ENCODE measurements around the gene C9orf152.
"Not testable (repeated sequence)": the region's sequence is repeated elsewhere in the genome, so short reads cannot be mapped to it uniquely, and the experiment has no call there.

C9orf152 gene, protein sequence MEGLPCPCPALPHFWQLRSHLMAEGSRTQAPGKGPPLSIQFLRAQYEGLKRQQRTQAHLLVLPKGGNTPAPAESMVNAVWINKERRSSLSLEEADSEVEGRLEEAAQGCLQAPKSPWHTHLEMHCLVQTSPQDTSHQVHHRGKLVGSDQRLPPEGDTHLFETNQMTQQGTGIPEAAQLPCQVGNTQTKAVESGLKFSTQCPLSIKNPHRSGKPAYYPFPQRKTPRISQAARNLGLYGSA

DNA sequence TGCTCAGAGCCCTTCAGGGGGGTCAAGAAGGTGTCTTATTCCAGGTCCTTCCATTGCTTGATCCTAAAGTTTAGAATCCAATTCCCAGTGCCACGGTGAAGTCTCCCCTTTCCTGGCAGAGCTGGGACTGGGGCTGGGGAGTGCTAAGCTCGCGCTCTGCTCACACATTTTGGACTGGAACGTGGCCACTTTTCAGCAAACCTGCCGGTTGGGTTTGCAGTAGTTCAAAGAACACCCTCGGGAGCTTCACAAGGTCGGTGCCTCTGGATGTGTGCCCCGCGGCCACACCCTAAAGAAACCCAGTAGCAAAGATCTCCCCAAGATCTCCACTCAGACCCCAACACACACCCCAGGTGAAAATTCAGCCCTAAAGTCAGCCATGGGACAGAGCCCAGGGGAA lies at the start of gene C9orf152:
C9orf152 (minus strand) TSS at position 129 of the 400 bp plus-strand sequence. CDS start 580 bp downstream, outside the sequence.
- DNase-seq = no peak

DNA sequence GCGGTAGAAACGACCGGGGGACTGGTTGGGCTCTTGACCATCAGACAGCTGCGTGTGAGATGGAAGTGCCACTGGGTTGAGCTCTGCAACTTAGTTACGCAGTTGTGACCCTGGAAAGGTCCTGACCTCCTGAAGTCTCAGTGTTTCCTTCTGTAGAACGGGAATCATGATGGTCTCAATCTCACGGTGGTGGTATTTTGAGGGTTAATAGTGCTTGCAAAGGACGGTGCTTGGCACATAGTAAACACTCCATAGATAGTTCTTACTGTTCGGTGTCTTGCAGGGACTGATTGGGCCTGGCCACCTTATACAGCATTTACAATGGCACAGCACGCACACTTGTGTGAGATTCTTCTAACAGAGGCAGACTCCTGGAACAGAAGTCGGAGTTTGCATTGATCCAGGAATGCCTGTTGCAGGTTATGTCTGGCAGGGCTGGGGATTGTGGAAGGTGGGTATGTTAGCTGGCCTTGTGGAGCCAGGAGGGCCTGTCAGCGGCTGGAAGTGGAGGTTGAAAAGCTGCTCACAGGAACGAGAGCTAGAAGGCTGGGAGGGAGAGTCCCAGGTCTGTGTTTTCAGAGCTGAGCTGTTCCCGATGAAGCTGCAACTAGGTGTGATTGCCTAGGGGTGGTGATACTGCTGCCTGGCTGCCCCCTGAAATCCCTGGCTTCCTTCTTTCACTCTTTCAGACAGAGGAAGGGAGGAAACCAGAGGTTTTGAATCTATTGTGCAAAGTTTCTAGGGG lies 49.3 kb upstream of the C9orf152 start:
- peak; percentile 30 for DNase-seq

DNA sequence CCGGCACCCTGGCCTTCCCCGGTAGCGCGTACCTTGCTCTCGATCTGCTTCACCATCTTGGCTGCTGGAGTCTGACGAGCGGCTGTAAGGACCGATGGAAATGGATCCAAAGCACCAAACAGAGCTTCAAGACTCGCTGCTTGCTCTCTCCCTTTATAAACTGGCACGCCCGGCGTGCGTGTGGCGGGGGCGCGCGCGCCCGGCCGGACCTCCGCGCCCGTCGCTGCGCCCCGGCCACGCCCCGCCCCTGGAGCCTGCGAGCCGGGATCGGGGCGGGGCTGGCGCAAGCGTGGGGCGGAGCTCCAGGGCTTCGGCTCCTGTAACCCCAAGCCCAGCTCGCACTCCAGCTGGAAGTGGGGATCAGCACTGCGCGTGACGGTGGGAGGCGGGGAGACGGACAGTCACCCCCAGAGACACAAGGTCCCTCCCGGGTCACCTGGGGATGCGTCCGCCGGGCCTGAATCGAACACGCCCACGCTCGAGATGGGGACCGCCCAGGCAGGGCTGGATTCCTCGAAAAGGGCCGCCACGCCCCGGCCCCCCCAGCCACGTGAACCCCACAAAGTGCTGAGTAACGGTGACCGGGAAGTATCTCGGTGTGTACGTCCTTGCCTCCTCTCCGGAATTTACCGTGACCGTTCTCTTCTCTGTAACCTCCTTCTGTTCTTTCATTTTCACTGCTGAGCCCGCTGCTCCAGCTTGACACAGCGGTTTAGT lies 48.6 kb upstream of the C9orf152 start, which contains the start of gene TXN:
TXN (minus strand) TSS at position 128 of the 717 bp plus-strand sequence; CDS start at position 56, 72 bp downstream.
- peak; percentile 92 for DNase-seq

DNA sequence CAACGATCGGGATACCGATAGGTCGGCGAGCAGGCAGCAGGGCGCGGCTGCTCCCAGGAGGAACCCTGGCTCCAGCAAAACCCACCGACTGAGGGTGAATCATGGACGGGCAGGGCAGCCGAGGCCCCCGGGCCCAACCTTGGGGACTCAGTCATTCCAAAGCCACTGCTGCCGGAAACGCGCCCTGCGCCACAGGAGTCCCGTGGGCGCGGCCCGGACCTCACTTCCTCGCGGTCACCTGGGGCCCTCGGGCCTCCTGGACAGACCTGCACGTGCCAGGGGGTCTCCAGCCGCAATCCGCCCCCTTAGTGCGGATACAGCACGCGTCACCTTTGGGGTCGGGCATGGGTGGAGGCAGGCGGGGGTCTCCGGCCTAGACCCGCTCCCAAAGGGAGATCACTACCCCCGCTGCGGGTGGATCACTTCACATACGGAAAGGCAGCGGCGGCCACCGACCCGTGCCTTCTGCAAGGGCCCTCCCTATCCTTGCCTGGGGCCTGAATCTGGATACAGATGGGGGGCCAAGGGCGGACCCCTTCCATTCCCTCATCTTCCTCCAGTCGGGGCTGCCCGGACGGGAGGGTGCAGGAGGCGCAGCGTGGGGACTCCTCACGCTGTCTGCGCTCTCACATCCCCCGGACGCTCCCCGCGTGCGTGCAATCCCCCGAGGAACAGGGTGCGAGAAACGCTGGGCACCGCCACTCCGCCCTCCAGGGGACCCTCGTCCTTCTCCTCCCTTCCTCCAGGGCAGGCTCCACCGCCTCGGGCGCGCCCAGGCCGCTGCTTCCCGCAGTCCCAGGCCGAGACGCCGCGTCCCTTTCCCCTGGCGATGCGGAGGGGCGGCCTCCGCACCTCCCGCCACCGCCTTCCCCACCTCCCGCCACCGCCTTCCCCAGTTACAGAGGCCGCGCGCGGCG lies 47.8 kb upstream of the C9orf152 start:
- DNase-seq = peak; percentile 59

DNA sequence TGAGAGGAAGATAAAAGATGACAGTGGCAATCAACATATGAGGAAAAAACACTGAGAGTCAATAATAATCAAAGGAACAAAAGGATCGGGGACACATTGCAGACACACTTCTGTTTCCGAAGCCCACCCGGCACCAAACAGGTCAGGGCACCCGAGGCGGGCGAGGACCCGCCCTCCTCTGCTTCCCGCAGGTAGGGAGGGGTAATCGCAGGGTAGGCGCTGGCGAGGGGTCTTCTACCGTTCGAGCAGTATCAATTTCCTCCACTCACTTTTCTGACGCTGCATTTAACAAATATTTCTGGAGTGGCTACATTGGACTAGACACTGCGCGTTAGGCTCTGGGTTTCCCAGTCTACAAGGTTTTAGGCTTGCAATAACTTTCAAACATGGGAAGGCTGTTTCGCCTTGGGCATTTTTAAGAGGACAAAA lies 47.1 kb upstream of the C9orf152 start:
- no peak for DNase-seq

DNA sequence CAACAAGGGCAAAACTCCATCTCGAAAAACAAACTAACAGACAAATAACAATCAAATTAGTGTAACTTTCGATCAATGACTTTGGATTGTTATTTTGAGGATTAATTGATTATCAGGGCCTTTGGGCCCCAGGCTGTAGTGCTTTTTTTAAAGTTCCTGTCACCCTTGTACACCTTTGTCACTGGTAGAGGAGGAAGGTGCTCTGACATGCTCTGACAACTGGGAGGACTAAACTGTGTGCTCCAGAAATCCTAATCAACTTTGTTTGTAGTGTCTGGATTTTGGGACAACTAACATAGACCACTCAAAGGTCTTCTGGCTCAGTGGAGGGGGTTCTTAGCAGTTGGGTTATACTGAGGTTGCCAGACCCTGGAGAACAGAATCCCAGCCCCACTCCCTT lies 46.5 kb upstream of the C9orf152 start:
- no peak for DNase-seq

DNA sequence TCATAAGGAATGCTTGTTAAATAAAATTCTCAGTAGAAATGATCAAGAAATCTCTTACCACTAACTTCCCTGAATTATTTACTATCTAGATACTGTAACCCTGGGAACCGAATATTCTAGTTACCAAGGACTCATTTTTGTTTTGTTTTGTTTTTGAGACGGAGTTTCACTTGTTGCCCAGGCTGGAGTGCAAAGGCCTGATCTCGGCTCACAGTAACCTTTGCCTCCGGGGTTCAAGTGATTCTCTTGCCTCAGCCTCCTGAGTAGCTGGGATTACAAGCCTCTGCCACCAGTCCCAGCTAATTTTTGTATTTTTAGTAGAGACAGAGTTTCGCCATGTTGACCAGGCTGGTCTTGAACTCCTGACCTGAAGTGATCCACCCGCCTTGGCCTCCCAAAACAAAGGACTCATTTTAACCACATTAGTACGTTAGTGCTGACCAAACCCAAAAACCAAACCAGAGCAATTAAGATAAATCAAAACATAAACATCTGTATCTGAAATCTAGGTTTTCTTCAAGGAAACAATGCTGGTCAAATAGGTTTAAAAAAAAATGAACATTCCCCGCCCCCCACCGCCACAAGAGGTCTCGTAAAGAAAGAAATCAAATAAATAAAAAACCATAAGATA lies 44.7 kb upstream of the C9orf152 start:
- no peak for DNase-seq

DNA sequence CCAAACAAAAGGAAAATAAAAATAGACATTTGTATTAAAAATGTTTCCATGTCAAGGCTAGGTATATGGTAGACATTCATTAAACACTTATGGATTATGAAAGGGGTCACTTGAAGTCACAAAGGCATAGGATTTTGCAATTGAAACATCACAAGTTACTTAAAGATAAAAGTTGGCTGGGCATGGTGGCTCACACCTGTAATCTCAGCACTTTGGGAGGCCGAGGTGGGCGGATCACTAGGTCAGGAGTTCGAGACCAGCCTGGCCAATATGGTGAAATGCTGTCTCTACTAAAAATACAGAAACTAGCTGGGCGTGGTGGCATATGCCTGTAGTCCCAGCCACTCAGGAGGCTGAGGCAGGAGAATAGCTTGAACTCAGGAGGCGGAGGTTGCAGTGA lies 43.8 kb upstream of the C9orf152 start:
- DNase-seq = not testable (repeated sequence)

DNA sequence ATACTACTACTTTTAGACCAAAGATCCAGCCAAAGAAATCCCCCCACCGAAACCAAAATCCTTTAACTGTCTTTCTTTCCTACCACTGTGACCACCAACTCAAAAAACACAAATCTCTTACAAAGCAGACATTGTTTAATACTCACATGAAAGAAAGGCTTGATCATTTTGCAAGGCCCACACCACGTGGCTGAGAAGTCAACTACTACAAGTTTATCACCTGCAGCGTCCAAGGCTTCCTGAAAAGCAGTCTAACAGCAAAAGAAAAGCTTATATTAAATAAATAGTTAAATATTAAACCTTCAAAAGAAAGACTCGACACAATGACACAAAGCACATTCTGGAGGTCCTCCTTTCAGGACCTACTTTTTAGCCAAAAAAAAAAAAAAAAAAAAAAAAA lies 43.3 kb upstream of the C9orf152 start:
- no peak for DNase-seq

DNA sequence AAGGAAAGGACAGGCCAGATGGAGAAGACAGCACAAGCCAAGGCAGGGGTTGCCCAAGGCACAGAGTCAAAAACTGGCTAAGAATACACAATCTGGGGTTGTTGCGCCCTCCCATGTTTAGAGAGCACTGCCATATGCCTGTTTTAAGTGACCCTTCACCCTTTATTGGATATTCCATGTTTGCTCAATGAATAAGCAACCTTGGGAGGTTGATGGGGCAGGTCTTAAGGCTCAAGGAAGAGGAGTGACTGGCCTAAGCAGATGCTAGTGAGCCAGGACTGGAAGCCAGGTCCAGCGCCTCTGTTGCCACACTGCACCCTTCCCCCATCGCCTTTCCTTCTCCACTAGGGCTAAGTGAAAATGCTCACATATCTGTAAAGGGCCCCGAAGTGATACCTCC lies 41.6 kb upstream of the C9orf152 start:
- no peak for DNase-seq

DNA sequence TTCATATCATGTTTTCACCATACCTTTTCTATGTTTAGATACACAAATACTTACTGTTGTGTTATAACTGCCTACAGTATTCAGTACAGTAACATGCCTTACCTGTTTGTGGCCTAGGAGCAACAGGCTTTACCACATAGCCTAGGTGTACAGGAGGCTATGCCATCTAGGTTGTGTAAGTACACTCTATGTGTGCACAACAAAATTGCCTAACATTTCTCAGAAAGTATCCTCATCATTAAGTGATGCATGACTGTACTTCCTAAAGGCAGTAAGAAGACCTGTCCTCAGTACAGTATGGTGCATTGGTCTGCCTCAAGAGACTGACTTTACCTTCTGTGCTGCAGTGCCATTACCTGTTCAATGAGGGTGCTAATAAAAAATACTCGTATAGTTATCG lies 40.4 kb upstream of the C9orf152 start:
- no peak for DNase-seq

DNA sequence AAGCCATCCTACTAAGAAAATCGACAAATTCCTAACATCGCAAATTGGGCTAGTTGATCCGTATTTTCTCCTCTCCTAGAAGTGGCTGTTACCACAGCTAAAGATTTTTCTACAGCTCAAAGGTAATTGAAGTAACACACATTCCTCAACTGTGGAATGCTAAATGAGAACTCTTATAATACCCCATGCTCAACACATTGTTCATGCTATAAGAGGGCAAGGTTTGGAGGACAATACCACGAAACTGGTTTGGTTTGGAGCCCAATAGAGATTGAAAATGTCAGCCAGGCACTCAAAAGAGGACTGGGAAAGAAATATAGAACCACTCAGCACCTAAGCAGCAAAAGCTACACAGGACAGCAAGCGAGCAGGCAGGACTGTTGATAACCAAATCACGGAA lies 38.3 kb upstream of the C9orf152 start:
- no peak for DNase-seq

DNA sequence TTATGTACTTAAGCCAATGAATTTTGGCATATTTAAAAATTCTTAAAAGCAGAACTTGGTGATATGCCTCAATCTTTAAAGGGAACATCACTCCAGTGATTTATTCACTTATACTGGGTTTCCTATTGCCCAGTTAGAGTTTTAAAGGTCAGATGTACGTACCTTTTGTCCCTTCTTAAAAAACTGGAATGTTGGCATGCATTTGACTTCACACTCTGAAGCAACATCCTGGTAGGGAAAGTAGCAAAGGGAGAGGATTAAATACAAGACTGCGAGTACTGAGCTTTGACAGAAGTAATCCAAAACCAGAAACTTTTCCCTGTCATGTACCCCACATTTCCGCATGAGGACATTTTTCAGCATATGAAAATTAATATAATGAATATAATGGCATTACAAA lies 36.7 kb upstream of the C9orf152 start:
- DNase-seq = no peak

DNA sequence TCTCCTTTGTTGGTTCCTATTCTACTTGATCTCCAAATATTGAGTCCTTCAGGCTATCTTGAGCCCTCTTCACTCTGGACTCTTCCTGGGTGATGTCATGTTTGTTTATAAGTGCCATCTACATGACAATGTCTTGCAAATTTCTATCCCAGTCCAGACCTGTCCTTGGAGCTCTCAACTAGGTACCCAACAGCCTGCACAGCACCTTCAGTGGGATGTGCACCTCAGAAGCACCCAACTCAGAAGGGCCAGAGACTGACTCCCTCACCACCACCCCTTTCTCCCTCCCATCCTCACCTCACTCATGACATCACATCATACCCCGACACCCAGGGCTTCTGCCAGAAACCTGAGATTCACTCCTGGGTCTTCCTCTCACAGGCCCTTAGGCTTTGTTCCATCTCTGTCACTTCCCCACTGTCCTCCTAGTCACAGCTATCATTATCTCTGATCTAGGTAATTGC lies 33.9 kb upstream of the C9orf152 start:
- no peak for DNase-seq

DNA sequence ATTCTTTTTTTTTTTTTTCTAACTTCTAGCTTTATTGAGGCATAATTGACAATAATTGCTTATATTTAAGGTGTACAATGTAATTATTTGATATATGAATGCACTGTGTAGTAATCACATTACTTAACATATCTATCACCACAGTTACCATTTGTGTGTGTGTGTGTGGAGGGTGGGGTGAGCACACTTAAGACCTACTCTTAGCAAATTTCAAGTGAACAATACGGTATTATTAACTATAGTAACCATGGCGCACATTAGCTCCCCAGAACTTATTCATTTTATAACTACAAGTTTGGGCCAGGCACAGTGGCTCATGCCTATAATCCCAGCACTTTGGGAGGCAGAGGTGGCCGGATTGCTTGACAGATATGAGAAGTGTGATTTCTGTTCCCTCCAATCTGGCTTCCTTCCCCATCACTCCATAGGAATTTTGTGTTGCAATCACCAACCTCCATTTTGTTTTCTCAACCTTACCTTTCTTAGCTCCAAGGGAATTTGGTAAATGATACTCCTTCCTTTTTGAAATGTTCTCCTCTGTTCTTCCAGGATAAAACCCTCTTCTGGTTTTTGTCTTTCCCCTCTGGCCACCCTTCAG lies 33.4 kb upstream of the C9orf152 start:
- DNase-seq = no peak

DNA sequence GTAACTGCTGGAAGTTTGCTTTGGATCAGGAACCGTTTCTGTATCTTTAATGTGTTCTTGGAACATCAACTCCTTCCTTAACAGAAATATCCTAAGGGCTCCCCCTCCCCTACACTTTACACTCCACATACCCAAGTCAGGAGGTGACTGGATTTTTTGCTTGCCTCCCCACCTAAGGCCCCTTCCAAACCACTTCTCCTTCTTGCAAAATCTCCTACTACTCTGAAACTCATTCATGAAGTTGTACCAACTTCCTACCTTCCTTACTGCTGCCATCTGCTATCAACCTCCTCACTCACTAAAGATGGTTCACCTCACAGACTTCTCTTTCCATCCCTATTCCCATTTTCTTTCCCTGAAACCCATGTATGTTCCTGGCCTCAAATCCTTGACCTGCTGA lies 32.2 kb upstream of the C9orf152 start:
- no peak for DNase-seq

DNA sequence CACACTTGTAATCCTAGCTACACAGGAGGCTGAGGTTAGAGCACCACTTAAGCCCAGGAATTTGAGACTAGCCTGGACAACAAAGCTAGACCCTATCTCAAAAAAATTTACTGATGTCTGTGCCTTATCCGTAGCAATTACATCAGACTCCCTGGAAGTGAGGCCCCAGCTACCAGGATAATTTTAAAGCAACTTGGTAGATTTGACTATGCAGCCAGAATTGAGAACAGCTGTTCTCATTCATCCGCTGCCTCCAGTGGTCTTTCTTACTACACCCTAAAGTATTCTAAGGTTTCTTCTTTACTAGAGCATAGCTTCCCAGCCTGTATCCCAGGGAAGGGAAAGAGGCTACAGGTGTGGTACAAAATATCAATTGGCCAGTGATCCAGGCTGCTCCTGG lies 20.4 kb upstream of the C9orf152 start:
- no peak for DNase-seq

DNA sequence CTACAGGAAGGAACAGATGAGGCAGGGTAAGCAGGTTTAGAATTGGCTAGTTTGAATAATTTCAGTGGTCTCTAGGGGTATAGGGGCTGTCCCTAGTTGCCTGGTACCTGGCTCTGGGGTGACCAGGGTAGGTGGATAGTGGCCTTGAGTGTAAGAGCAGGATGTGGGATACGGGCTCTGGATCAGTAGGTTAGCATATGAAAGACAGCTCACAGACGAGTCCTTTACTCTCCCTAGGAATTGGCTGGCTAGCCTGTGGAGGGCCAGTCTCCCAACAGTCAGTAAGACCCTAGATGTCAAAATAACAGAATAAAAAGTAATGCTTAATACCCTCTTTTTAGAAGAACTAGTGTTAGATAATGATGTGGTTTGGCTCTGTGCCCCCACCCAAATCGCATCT lies 16.6 kb upstream of the C9orf152 start:
- DNase-seq = no peak

DNA sequence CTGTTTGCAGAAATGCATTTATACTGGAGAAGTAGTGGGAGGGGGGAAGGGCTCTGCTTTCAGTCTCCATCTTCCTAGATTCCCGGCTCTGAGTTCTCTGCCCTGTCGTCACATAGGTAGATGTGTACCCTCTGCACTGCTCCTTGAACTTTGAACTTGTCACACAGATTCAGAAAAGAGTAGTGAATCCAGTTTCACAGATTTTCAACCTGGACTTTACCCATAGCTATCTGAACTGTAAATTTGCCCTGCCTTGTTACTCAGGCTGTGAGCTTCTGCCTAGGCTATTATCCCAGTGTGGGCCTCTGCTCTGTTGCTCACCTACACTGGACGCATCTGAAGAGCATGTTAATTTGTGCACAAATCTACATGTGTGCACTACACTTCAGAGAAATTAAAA lies 12.8 kb upstream of the C9orf152 start:
- no peak for DNase-seq

DNA sequence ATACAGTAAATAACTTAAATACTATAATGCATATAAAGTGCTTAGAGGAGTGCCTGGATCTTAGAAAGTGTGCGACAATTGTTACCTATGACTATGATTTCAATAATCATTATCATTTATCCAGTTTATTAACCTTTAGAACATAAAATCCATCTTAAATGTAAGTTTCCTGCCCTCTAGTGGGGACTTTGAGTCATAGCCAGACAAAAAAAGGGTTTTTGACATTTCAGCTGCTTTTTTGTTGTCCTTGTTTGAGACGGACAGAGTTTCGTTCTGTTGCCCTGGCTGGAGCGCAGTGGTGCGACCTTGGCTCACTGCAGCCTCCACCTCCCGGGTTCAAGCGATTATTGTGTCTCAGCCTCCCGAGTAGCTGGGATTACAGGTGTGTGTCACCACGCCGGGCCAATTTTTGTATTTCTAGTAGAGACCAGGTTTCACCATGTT lies 9.7 kb upstream of the C9orf152 start:
- no peak for DNase-seq

DNA sequence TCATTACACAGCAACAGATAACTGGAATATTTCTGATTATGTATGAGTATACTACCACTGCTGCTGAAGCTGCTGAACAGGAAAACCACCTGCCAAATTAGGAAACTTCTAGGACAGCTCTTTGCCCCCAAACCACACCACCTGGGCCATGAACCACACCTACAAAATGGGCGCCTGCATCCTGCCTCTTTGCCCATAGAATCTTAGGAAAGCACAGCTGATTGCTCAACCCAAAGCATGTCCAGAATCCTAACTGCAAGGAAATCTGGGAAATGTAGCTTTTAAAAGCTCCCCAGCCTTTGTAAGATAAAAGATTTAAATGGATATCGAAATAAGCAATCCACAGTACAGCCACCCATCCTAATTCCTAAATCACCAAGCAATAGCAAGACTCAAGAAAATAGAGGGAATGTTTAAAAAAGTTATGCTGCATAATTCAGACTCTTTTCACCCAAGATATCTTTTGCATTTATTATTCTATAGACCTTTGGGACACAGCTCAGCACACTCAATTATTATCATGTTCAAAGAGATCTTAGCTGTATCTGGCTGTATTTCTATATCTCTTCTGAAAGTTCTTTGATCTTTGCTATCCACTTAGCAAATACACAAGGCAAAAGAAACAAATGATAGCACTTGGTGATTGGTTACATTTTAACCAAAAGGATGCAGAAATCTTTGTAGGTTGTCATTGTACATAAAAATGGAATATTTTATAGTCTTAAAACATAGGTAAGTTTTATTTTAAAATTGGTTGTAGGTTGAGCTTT lies 6.8 kb upstream of the C9orf152 start:
- no peak for DNase-seq

Data from right hindlimb (tissue), 1 donor.